ENCODE results near the gene COX6B1. TPM values are rescaled to one million over a fixed set of nuclear protein-coding genes. Genes with fewer than 3 reads are reported as not detected.
A peak's percentile ranks its signal among the peaks of the same experiment; 100 is the strongest.

Gene COX6B1
- total RNA-seq, 1 experiment from 2014 or later = 213 TPM

DNA sequence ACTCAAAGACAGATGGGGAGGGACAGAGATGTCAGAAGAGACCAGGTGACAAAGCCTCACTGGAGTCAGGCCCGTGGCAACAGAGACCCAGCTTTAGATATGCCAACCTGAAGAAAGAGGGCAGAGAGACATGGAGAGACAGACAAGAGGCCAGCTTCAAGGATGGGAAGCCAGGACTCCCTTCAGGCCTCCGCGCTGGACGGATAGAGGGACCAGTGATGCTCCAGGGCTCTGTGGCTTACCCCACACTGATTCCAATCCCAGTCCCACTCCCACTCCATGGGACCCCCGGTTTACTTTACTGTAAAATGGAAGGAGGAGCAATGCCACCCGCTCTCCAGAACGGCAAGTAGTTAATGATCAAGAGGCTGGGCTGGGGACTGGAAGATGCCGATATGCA is 8.3 kb upstream of the COX6B1 start:
- POLR2A ChIA-PET = interaction anchor here (1.1 to 1.2 kb wide), 2 partner anchors 9 to 10 kb away, joined by 3 to 5 read pairs; no protein-coding TSS in a partner anchor
- DNase-seq (ENCODE audit: unreplicated experiment) = no peak
- H3K27ac Mint-ChIP-seq (ENCODE audit: low read depth, unreplicated experiment) = no peak overlapping the region
- H3K4me3 Mint-ChIP-seq (ENCODE audit: unreplicated experiment) = no peak overlapping the region
- H3K4me1 Mint-ChIP-seq (ENCODE audit: insufficient read depth, unreplicated experiment) = peaks cover 8% of the 10 kb centered on the region
- CTCF ChIA-PET = no interaction called here
- intact Hi-C loops (cut with micrococcal nuclease) = no loop called here
- peaks cover 30% of the 10 kb centered on the region for H3K36me3 Mint-ChIP-seq (ENCODE audit: insufficient read depth, unreplicated experiment)
- H3K9me3 Mint-ChIP-seq (ENCODE audit: unreplicated experiment) = no peaks in the 10 kb centered on the region
- no peaks in the 10 kb centered on the region for H3K27me3 Mint-ChIP-seq (ENCODE audit: insufficient read depth, unreplicated experiment)
- no TSS peak for BruUV-seq (replicated peaks)
- TF ChIP-seq, protein P1, sequence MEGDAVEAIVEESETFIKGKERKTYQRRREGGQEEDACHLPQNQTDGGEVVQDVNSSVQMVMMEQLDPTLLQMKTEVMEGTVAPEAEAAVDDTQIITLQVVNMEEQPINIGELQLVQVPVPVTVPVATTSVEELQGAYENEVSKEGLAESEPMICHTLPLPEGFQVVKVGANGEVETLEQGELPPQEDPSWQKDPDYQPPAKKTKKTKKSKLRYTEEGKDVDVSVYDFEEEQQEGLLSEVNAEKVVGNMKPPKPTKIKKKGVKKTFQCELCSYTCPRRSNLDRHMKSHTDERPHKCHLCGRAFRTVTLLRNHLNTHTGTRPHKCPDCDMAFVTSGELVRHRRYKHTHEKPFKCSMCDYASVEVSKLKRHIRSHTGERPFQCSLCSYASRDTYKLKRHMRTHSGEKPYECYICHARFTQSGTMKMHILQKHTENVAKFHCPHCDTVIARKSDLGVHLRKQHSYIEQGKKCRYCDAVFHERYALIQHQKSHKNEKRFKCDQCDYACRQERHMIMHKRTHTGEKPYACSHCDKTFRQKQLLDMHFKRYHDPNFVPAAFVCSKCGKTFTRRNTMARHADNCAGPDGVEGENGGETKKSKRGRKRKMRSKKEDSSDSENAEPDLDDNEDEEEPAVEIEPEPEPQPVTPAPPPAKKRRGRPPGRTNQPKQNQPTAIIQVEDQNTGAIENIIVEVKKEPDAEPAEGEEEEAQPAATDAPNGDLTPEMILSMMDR (IDR thresholded peaks at IDR 0.05; ENCODE audit: unreplicated experiment) = no peak

DNA sequence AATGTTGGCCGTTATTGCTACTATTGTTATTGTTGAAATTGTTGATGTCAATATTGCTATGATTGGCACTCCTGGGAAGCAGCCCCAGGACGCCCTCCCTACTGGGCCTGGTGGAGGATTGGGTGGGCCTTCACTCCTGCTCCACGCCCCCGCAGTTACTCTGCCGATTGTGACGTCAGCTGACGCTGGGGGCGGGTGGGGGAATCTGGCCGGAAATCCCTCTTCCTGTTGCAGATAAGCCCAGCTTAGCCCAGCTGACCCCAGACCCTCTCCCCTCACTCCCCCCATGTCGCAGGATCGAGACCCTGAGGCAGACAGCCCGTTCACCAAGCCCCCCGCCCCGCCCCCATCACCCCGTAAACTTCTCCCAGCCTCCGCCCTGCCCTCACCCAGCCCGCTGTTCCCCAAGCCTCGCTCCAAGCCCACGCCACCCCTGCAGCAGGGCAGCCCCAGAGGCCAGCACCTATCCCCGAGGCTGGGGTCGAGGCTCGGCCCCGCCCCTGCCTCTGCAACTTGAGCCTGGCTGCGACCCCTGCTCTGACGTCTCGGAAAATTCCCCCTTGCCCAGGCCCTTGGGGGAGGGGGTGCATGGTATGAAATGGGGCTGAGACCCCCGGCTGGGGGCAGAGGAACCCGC is 6.5 kb upstream of the COX6B1 start, which contains the start of gene ETV2:
Gene ETV2 (plus strand): TSS at position 231 of the 637 bp plus-strand sequence. CDS start 716 bp downstream, outside the sequence.
- Mint-ChIP-seq H3K27ac (ENCODE audit: low read depth, unreplicated experiment) (no peak within 1 kb of the TSS), H3K36me3 (ENCODE audit: insufficient read depth, unreplicated experiment) (peaks cover 14% of the 10 kb centered on the region), H3K27me3 (ENCODE audit: insufficient read depth, unreplicated experiment) (no peaks in the 10 kb centered on the region), H3K9me3 (ENCODE audit: unreplicated experiment) (no peaks in the 10 kb centered on the region), H3K4me1 (ENCODE audit: insufficient read depth, unreplicated experiment) (peaks cover 13% of the 10 kb centered on the region), H3K4me3 (ENCODE audit: unreplicated experiment) (peak within 1 kb of the TSS; percentile 76)
- no peak for DNase-seq (ENCODE audit: unreplicated experiment)
- TF ChIP-seq, protein P1 (IDR thresholded peaks at IDR 0.05; ENCODE audit: unreplicated experiment) = no peak
- ChIA-PET POLR2A (interaction anchor here (3.5 kb wide), 1 partner anchor 13 kb away, joined by 24 read pairs; the partner anchor contains the start of gene RBM42), CTCF (interaction anchor here (0.6 kb wide), 1 partner anchor 1141 kb away, joined by 3 read pairs; no protein-coding TSS in a partner anchor)
- intact Hi-C loops (cut with micrococcal nuclease) = loop anchor here (2.0 kb wide), 1 partner anchor 131 kb away; no protein-coding TSS in a partner anchor
- BruUV-seq (replicated peaks) = no TSS peak

DNA sequence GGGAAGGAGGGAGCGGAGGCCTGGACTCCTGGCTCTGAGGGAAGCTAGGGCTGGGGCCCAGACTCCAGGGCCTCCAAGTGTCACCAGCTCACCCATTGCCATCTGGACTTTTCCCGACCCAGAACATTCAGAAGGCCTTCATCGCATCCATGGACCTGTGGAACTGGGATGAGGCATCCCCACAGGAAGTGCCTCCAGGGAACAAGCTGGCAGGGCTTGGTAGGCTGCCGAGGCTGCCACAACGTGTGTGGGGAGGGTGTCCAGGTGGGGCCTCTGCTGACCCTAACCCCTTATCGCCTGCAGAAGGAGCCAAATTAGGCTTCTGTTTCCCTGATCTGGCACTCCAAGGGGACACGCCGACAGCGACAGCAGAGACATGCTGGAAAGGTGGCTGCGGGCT is 5.8 kb upstream of the COX6B1 start:
- Mint-ChIP-seq H3K4me1 (ENCODE audit: insufficient read depth, unreplicated experiment) (peaks cover 13% of the 10 kb centered on the region), H3K27ac (ENCODE audit: low read depth, unreplicated experiment) (no peak overlapping the region), H3K9me3 (ENCODE audit: unreplicated experiment) (no peaks in the 10 kb centered on the region), H3K4me3 (ENCODE audit: unreplicated experiment) (peak overlapping the region; percentile 76), H3K36me3 (ENCODE audit: insufficient read depth, unreplicated experiment) (peaks cover 14% of the 10 kb centered on the region), H3K27me3 (ENCODE audit: insufficient read depth, unreplicated experiment) (no peaks in the 10 kb centered on the region)
- ChIA-PET POLR2A (interaction anchor here (1.1 to 3.5 kb wide), 2 partner anchors 13 to 18 kb away, joined by 4 to 24 read pairs; partner anchors contain the start of gene RBM42), CTCF (interaction anchor here (0.6 kb wide), 1 partner anchor 1141 kb away, joined by 3 read pairs; no protein-coding TSS in a partner anchor)
- intact Hi-C loops (cut with micrococcal nuclease) = loop anchor here (2.0 kb wide), 1 partner anchor 132 kb away; no protein-coding TSS in a partner anchor
- DNase-seq (ENCODE audit: unreplicated experiment) = no peak
- TF ChIP-seq, protein P1 (IDR thresholded peaks at IDR 0.05; ENCODE audit: unreplicated experiment) = no peak
- no TSS peak for BruUV-seq (replicated peaks)

DNA sequence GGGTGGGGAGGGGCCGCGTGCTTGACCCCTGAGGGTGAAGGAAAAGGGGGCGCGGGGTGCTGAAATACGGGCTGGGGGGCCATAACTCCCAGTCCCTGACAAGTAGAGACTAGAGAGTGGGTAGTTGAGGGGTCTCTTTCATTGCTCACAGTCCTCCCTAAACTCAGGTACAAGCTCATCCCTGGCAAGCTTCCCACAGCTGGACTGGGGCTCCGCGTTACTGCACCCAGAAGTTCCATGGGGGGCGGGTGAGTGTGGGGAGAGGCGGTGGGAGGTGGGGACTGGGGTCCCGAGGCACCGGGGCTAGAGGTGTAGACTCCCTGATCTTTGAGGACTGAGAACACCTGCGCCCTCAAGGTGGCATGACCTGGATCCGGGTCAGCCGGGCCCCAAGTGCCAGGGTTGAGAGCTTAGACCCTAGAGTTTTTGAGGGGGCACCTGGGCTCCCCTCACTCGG is 5.3 kb upstream of the COX6B1 start:
- Mint-ChIP-seq H3K27me3 (ENCODE audit: insufficient read depth, unreplicated experiment) (no peaks in the 10 kb centered on the region), H3K9me3 (ENCODE audit: unreplicated experiment) (no peaks in the 10 kb centered on the region), H3K4me3 (ENCODE audit: unreplicated experiment) (peak overlapping the region; percentile 76), H3K36me3 (ENCODE audit: insufficient read depth, unreplicated experiment) (peaks cover 13% of the 10 kb centered on the region), H3K27ac (ENCODE audit: low read depth, unreplicated experiment) (no peak overlapping the region), H3K4me1 (ENCODE audit: insufficient read depth, unreplicated experiment) (peaks cover 13% of the 10 kb centered on the region)
- intact Hi-C loops (cut with micrococcal nuclease) = loop anchor here (2.0 kb wide), 1 partner anchor 132 kb away; no protein-coding TSS in a partner anchor
- no TSS peak for BruUV-seq (replicated peaks)
- POLR2A ChIA-PET = interaction anchor here (0.5 to 3.5 kb wide), 5 partner anchors 11 to 87 kb away, joined by 3 to 24 read pairs (median 4); partner anchors contain the start of gene RBM42
- no peak for DNase-seq (ENCODE audit: unreplicated experiment)
- TF ChIP-seq, protein P1 (IDR thresholded peaks at IDR 0.05; ENCODE audit: unreplicated experiment) = no peak
- CTCF ChIA-PET = interaction anchor here (0.6 to 0.8 kb wide), 2 partner anchors 8 to 372 kb away, joined by 3 read pairs; no protein-coding TSS in a partner anchor
